Measurements from ENCODE around the gene ANKDD1B.

DNA sequence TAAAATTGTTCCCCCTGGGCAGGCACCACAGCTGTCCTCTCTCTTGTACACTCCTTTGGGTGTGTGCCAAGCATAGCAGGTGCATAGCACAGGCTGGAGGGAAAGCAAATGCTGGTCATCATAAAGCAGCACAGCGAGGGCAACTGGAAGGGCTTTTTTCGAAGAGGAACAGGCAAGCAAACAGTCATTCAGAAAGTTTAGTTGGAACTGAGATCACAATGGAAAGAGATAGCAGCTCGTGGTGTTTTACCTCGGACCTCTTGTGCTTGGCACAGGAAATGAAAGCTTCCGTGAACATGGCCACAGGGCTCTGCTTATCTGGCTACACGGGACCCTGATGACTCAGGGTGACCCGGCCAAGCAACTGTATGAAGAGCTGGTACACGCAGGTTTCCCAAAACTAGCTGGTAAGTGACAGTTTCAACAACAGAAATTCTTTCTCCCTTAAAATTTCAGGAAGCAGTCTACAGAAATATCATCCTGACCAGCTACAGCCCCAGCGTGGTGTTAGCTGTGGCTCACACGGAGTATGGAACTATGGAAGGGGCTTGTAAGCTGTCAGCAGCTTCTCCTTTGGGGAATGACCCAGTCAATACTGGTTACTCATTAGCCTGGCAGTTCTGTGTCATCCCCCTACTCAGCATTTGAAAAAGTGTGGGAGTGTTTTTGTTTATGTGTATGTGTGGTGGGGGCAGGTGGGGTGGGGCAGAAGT, 57.9 kb downstream of the ANKDD1B start:
- TF ChIP-seq SP1 (IDR thresholded peaks at IDR 0.05; ENCODE audit: low read depth) (no peak), ZNF274 (IDR thresholded peaks at IDR 0.05; ENCODE audit: low read depth, low read length) (no peak)

Measured in HCT116 (cell line).